GM12865 (cell line): ENCODE results near the gene CRYZL1.
"Not testable (repeated sequence)": the region's sequence is repeated elsewhere in the genome, so short reads cannot be mapped to it uniquely, and the experiment has no call there.

Source experiments
- DNase-seq: peaks from one replicate; pipeline ENCODE4 v3.0.0; 2010; ENCODE audit warnings: low read depth
- H3K4me3 ChIP-seq: 2 replicates; pipeline ENCODE4 v1.5.1; 2011; ENCODE audit warnings: mild to moderate bottlenecking, low read depth, low read length, control low read depth
- CTCF ChIP-seq: IDR thresholded peaks from 2 replicates; pipeline ENCODE4 v1.5.1; 2011; ENCODE audit warnings: low read length, control low read depth, low read depth, inconsistent platforms; ENCODE audit not compliant: insufficient read depth; ENCODE audit errors: missing control alignments

Gene CRYZL1

GRCh38 chr21:33684923-33685560, 43.5 kb upstream of the CRYZL1 start:
- peak; percentile 40 for DNase-seq
- TF ChIP-seq CTCF, result no peak
- no peak overlapping the region for H3K4me3 ChIP-seq

- no peak for TF ChIP-seq CTCF
- no peak for DNase-seq
- H3K4me3 ChIP-seq, result no peak overlapping the region
Observed at GRCh38 chr21:33684068-33684467, 42.5 kb upstream of the CRYZL1 start.

GRCh38 chr21:33682992-33683627, 41.6 kb upstream of the CRYZL1 start:
- DNase-seq, result peak; percentile 35
- no peak for TF ChIP-seq CTCF
- no peak overlapping the region for H3K4me3 ChIP-seq

GRCh38 chr21:33680870-33681269, 39.3 kb upstream of the CRYZL1 start:
- H3K4me3 ChIP-seq, result no peak overlapping the region
- TF ChIP-seq CTCF, result no peak
- DNase-seq, result no peak

- no peak overlapping the region for H3K4me3 ChIP-seq
- no peak for TF ChIP-seq CTCF
- no peak for DNase-seq
Observed at GRCh38 chr21:33677450-33677849, 35.9 kb upstream of the CRYZL1 start.

GRCh38 chr21:33676666-33677065, 35.1 kb upstream of the CRYZL1 start:
- not testable (repeated sequence) for H3K4me3 ChIP-seq, DNase-seq

DNA sequence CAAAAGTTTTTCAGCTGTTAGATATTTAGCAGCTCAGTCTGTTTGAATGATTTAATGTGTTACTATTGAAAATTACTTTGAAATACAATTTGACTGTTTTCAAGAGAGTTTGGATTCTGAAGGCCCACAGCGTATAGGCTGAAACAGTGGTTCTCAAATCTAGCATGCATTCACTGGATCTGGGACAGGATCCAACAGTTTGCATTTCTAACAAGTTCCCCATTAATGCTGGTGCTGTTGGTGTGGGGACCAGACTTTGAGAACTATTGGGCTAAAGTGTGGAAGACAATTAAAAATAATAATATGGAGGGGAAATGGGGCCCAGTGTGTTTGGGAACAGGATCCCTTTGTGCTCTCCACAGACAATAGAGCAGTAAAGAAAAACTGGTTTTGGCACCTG, 32.7 kb upstream of the CRYZL1 start:
- no peak for DNase-seq
- no peak for TF ChIP-seq CTCF
- H3K4me3 ChIP-seq, result no peak overlapping the region
